HUES48 (cell line): ENCODE results near the gene BLMH.

ENCODE experiments used
- H3K27ac ChIP-seq: one replicate; pipeline ENCODE4 v1.7.0; 2013; ENCODE audit warnings: low read depth, low read length, inconsistent platforms
- H3K27me3 ChIP-seq: 2 replicates; pipeline ENCODE4 v1.6.1; 2013; ENCODE audit warnings: mild to moderate bottlenecking, low read length; ENCODE audit not compliant: control insufficient read depth, insufficient read depth
- H3K36me3 ChIP-seq: 2 replicates; pipeline ENCODE4 v1.6.1; 2013; ENCODE audit warnings: low read length; ENCODE audit not compliant: control insufficient read depth, insufficient read depth
- H3K4me1 ChIP-seq: 2 replicates; pipeline ENCODE4 v1.6.1; 2013; ENCODE audit warnings: mild to moderate bottlenecking, low read length; ENCODE audit not compliant: control insufficient read depth, insufficient read depth
- H3K4me3 ChIP-seq: 2 replicates; pipeline ENCODE4 v1.5.1; 2013; ENCODE audit warnings: mild to moderate bottlenecking, low read depth, low read length
- H3K9ac ChIP-seq: 2 replicates; pipeline ENCODE4 v1.6.1; 2013; ENCODE audit warnings: mild to moderate bottlenecking, low read depth, low read length, moderate library complexity
- H3K9me3 ChIP-seq: 2 replicates; pipeline ENCODE4 v1.6.1; 2013; ENCODE audit warnings: low read length; ENCODE audit not compliant: control insufficient read depth, insufficient read depth

Gene BLMH

GRCh38 chr17:30291543-30292285 lies at the start of gene BLMH:
BLMH (minus strand) TSS chr17:30291944; CDS start chr17:30291819, 125 bp downstream.
- peak within 1 kb of the TSS; percentile 96 for H3K4me3 ChIP-seq
- H3K4me1 ChIP-seq, result peaks cover 7% of the 10 kb centered on the region
- H3K27ac ChIP-seq, result peak within 1 kb of the TSS; percentile 87
- H3K36me3 ChIP-seq, result peaks cover 35% of the 10 kb centered on the region
- peak within 1 kb of the TSS; percentile 78 for H3K9ac ChIP-seq
- no peaks in the 10 kb centered on the region for H3K9me3 ChIP-seq
- peaks cover 9% of the 10 kb centered on the region; the same call in 1 of the 2 replicates for H3K27me3 ChIP-seq

DNA sequence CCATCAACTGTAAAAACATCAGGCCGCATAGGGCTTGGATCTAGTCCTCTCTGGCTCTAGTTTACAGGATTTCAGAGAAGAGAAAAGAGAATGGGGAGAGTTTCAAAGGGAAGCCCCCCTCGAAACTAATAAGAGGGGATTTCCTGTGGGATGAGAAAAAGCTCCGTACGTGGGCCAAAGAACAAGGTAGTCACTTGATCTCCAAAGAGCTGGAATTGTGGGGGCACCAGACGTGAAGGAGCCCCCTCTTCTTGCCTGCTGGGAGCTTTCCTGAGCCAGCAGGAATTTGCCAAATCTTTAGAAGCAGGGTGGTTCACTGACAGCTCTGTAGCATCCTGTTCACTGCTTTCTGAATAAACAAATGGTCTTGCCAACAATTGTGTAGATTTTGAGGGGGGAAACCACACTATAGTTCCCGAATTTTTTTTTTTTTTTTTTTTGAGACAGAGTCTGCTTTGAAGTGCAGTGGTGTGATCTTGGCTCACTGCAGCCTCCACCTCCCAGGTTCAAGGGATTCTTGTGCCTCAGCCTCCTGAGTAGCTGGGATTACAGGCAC lies 49.1 kb upstream of the BLMH start:
- H3K36me3 ChIP-seq, result no peaks in the 10 kb centered on the region
- H3K27me3 ChIP-seq, result no peaks in the 10 kb centered on the region
- H3K9me3 ChIP-seq, result no peaks in the 10 kb centered on the region
- H3K9ac ChIP-seq, result no peak overlapping the region
- no peak overlapping the region for H3K4me3 ChIP-seq
- H3K4me1 ChIP-seq, result peaks cover 11% of the 10 kb centered on the region
- H3K27ac ChIP-seq, result peak overlapping the region; percentile 89

DNA sequence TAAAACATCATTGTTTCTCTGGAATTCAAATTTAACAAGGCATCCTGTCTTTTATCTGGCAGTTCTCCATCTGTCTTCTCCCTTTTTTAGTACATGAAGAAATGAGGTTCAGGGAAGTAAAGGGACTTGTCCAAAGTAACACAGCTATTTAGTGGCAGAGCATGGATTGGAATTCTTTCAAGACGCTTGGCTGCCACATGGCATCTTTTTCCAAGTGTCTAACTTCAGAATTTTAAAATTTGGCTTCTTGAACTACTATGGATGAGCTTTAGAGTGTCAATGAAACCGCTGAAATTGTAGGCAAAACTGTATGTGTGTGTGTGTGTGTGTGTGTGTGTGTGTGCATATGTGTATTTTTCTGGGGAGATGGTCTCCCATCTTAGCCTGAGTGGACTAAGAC lies 47.3 kb upstream of the BLMH start:
- H3K36me3 ChIP-seq, result no peaks in the 10 kb centered on the region
- H3K9ac ChIP-seq, result no peak overlapping the region
- no peaks in the 10 kb centered on the region for H3K9me3 ChIP-seq
- H3K4me1 ChIP-seq, result peaks cover 11% of the 10 kb centered on the region
- no peaks in the 10 kb centered on the region for H3K27me3 ChIP-seq
- no peak overlapping the region for H3K27ac ChIP-seq
- H3K4me3 ChIP-seq, result no peak overlapping the region

GRCh38 chr17:30337393-30337999 lies 45.8 kb upstream of the BLMH start:
- no peaks in the 10 kb centered on the region for H3K36me3 ChIP-seq
- no peaks in the 10 kb centered on the region for H3K27me3 ChIP-seq
- H3K4me1 ChIP-seq, result peaks cover 11% of the 10 kb centered on the region
- H3K9me3 ChIP-seq, result no peaks in the 10 kb centered on the region
- H3K4me3 ChIP-seq, result no peak overlapping the region
- H3K9ac ChIP-seq, result no peak overlapping the region
- no peak overlapping the region for H3K27ac ChIP-seq

GRCh38 chr17:30336369-30337171 lies 44.8 kb upstream of the BLMH start:
- no peaks in the 10 kb centered on the region for H3K9me3 ChIP-seq
- peaks cover 11% of the 10 kb centered on the region for H3K4me1 ChIP-seq
- no peaks in the 10 kb centered on the region for H3K27me3 ChIP-seq
- H3K36me3 ChIP-seq, result no peaks in the 10 kb centered on the region
- H3K27ac ChIP-seq, result no peak overlapping the region
- no peak overlapping the region for H3K9ac ChIP-seq
- H3K4me3 ChIP-seq, result no peak overlapping the region

DNA sequence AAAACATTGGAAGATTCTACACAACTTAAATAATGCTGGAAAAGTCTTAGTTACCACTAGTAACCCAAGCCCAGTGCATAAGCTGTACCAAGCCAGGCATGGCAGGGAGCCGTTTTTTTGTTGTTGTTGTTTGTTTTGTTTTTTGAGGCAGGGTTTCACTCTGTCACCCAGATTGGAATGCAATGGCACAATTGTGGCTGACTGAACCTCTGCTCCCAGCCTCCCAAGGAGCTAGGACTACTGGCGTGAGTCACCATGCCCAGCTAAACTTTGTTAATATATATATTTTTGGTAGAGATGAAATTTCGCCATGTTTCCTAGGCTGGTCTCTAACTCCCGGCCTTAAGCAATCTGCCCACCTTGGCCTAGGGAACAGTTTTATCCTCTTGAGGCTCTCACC lies 42.7 kb upstream of the BLMH start:
- Histone ChIP-seq H3K4me1 (no peaks in the 10 kb centered on the region), H3K27ac (no peak overlapping the region)

DNA sequence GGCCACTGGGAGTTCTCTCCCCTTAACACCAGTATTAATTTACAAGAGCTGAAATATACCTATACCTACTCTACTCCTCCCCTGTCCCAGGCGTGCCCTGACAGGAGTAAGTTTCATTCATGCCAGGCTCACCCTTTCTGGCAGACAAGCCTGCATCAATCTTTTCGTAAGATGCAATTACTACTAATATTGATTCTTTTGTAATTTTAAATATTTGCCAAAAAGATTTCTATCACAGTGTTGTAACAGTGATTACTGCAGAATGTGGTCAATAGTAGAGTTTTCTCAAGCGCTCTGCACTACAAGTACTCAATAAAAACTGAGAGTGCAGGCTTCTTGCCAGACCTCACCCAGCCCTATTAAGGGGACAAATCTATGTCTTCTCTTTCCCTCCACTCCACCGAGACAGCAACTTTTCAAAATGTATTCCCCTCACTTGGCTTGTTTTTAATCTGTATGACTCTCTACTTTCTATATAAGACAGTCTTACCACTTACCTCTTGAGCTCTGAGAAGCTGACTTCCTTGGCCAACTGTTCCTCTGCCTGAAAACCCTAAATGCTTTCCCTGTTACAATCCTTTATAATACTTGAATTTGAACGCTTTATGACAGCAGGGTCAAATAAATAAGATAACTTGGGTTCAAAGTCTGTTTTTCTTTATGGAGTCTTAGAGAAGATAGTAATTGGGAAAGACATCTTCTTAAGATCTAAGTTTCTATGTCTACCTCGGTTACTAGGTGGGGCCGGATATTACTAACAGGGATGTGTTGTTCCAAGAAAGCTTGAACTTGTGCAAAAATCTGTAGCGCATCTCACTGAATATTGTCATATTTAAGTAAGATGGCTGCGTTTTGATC lies 42.0 kb upstream of the BLMH start, which contains the start of gene TMIGD1:
Gene TMIGD1 (minus strand): TSS at position 555 of the 858 bp plus-strand sequence. CDS start 1,924 bp downstream, outside the sequence.
- Histone ChIP-seq H3K27me3 (no peaks in the 10 kb centered on the region), H3K9ac (no peak within 1 kb of the TSS), H3K27ac (no peak within 1 kb of the TSS), H3K4me1 (no peaks in the 10 kb centered on the region), H3K4me3 (no peak within 1 kb of the TSS), H3K36me3 (no peaks in the 10 kb centered on the region), H3K9me3 (no peaks in the 10 kb centered on the region)

More for the DNA sequence above, 42.7 kb upstream of the BLMH start:
- no peaks in the 10 kb centered on the region for H3K36me3 ChIP-seq
- no peaks in the 10 kb centered on the region for H3K9me3 ChIP-seq
- no peak overlapping the region for H3K4me3 ChIP-seq
- no peak overlapping the region for H3K9ac ChIP-seq
- H3K27me3 ChIP-seq, result no peaks in the 10 kb centered on the region

- Histone ChIP-seq H3K27ac (no peak overlapping the region), H3K27me3 (no peaks in the 10 kb centered on the region), H3K4me3 (no peak overlapping the region), H3K4me1 (no peaks in the 10 kb centered on the region), H3K9ac (no peak overlapping the region), H3K9me3 (no peaks in the 10 kb centered on the region), H3K36me3 (no peaks in the 10 kb centered on the region)
Observed at GRCh38 chr17:30332057-30332542, 40.4 kb upstream of the BLMH start.

- H3K4me1 ChIP-seq, result no peaks in the 10 kb centered on the region
- no peaks in the 10 kb centered on the region for H3K27me3 ChIP-seq
- H3K27ac ChIP-seq, result no peak overlapping the region
- H3K36me3 ChIP-seq, result no peaks in the 10 kb centered on the region
- H3K9me3 ChIP-seq, result no peaks in the 10 kb centered on the region
- H3K9ac ChIP-seq, result no peak overlapping the region
- H3K4me3 ChIP-seq, result no peak overlapping the region
Observed at GRCh38 chr17:30326809-30327208, 35.1 kb upstream of the BLMH start.

- no peaks in the 10 kb centered on the region for H3K4me1 ChIP-seq
- H3K9ac ChIP-seq, result no peak overlapping the region
- no peak overlapping the region for H3K27ac ChIP-seq
- H3K27me3 ChIP-seq, result no peaks in the 10 kb centered on the region
- no peaks in the 10 kb centered on the region for H3K36me3 ChIP-seq
- no peaks in the 10 kb centered on the region for H3K9me3 ChIP-seq
- H3K4me3 ChIP-seq, result no peak overlapping the region
Observed at GRCh38 chr17:30324723-30325122, 33.0 kb upstream of the BLMH start.
